Thyroid gland (tissue), 4 donors: ENCODE results near the gene TEX2.

Experiments used
- POLR2A ChIP-seq, 2 donors: fragments of 450-650 bp; IDR thresholded peaks; one replicate each; pipeline ENCODE4 v1.6.1; 2017; ENCODE audit warnings: antibody characterized with exemption in 2 of 2, mild to moderate bottlenecking in 2 of 2, moderate library complexity in 1 of 2
- TF ChIP-seq, protein P1 (sequence below), 6 experiments: fragments of 200-600 bp in 3 of 6; fragments of 450-650 bp in 3 of 6; sonication (generic) in 3 of 6; IDR thresholded peaks; one replicate each; pipeline ENCODE4 v1.5.1; 2016 to 2019; ENCODE audit warnings: antibody characterized with exemption in 6 of 6, mild to moderate bottlenecking in 2 of 6, inconsistent platforms in 1 of 6, moderate library complexity in 1 of 6

DNA sequence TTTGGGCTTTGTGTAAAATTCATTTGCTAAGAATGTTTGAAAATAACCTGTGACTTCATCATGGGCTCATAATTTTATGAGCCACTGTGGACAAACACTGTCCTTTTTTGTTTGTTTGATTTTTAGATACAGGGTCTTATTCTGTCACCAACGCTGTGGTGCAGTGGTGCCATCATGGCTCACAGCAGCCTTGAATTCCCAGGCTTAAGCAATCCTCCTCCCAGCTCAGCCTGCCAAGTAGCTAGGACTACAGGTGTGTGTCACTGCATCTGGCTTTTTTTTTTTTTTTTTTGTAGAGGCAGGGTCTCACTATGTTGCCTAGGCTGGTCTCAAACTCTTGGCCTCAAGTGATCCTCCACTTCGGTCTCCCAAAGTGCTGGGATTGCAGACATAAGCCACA lies 8.3 kb downstream of the TEX2 start:
- TF ChIP-seq POLR2A (IDR thresholded peaks at IDR 0.05) = no peak
- TF ChIP-seq, protein P1, sequence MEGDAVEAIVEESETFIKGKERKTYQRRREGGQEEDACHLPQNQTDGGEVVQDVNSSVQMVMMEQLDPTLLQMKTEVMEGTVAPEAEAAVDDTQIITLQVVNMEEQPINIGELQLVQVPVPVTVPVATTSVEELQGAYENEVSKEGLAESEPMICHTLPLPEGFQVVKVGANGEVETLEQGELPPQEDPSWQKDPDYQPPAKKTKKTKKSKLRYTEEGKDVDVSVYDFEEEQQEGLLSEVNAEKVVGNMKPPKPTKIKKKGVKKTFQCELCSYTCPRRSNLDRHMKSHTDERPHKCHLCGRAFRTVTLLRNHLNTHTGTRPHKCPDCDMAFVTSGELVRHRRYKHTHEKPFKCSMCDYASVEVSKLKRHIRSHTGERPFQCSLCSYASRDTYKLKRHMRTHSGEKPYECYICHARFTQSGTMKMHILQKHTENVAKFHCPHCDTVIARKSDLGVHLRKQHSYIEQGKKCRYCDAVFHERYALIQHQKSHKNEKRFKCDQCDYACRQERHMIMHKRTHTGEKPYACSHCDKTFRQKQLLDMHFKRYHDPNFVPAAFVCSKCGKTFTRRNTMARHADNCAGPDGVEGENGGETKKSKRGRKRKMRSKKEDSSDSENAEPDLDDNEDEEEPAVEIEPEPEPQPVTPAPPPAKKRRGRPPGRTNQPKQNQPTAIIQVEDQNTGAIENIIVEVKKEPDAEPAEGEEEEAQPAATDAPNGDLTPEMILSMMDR (IDR thresholded peaks at IDR 0.05) = no peak
